ENCODE results near the gene CTRB1.

Gene CTRB1

GRCh38 chr16:75218256-75219076 lies at the start of gene CTRB1:
TSS of gene CTRB1 (plus strand) at chr16:75218988. CDS start at chr16:75219008, 20 bp downstream.
- no peak for DNase-seq (ENCODE audit: low read depth in 2 of 3, low spot score in 2 of 3)

GRCh38 chr16:75169899-75170405 lies 48.8 kb upstream of the CTRB1 start:
- DNase-seq (ENCODE audit: low read depth in 2 of 3, low spot score in 2 of 3): no peak

DNA sequence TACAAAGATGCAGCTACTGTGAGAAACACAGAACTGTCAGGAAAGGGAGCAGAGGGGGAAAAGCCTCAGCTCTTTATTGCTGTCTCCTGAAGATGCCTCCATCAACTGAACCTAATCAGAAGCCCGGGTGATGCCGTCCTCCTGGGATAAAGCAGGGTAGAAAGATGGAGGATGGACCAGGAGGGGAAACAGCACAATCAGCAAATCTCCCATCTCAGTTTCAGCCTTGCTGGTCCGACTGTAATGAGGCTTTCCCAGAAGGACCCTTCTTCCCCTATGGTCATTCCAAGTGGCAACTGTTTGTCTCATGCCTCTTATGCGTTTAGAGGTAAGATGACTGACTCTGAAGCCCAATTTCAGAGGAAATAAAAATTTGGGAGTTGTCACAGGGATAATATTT lies 46.2 kb upstream of the CTRB1 start:
- no peak for DNase-seq (ENCODE audit: low read depth in 2 of 3, low spot score in 2 of 3)

- no peak for DNase-seq (ENCODE audit: low read depth in 2 of 3, low spot score in 2 of 3)
Measured at GRCh38 chr16:75175074-75175473, 43.7 kb upstream of the CTRB1 start.

DNA sequence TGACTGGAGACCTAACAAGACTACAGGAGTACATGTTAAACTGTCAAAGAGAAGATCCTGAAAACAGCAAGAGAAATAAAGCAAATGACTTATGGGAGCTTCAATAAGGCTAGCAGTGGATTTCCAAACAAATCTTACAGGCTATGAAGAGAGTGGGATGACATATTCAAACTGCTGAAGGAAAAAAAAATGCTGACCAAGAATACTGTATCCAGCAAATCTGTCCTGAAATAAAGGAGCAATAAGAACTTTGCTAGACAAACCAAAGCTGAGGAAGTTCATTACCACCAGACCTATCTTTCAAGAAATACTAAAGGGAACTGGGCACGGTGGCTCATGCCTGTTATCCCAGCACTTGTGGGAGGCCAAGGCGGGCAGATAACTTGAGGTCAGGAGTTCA lies 41.9 kb upstream of the CTRB1 start:
- no peak for DNase-seq (ENCODE audit: low read depth in 2 of 3, low spot score in 2 of 3)

GRCh38 chr16:75179208-75179607 lies 39.6 kb upstream of the CTRB1 start:
- DNase-seq (ENCODE audit: low read depth in 2 of 3, low spot score in 2 of 3): no peak

DNA sequence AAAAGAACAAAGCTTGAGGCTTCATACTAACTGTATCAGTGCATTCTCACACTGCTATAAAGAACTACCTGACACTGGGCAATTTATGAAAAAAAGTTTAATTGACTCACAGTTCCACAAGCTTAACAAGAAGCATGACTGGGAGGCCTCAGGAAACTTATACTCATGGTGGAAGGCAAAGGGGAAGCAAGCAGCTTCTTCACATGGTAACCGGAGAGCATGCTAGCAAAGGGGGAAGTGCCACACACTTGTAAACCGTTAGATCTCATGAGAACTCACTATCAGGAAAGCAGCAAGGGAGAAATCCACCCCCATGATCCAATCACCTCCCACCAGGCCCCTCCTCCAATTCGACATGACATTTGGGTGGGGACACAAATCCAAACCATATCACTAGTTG lies 37.2 kb upstream of the CTRB1 start:
- DNase-seq (ENCODE audit: low read depth in 2 of 3, low spot score in 2 of 3): no peak

GRCh38 chr16:75188832-75189477 lies 29.8 kb upstream of the CTRB1 start:
- DNase-seq (ENCODE audit: low read depth in 2 of 3, low spot score in 2 of 3): no peak

GRCh38 chr16:75189638-75190245 lies 29.0 kb upstream of the CTRB1 start:
- DNase-seq (ENCODE audit: low read depth in 2 of 3, low spot score in 2 of 3): no peak

DNA sequence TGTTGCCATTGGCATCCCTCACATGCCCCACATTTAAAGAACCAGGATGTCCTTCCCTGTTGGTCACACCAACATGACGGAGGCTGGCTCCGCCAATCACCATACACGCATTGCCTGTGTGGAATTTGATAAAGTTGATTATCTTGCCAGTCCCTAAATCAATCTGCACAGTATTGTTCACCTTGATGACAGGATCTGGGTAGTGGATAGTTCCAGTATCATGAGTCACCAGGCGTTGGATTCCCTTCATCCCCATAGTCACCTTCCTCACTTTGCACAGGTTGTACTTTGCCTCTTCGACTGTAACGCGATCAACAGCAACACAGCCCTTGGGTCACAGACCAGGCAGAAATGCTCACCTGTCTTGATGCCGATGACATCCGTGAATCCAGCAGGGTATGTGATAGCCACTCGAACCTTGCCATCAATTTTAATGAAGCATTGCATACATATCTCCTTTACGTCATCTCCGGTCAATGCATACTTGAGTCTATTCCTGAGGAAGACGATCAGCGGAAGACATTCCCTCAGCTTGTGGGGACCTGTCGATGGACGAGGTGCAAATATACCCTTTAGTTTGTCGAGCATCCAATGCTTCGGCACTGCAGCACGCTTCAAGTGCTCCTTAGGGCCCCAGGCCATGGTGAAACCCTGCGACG lies 26.1 kb upstream of the CTRB1 start:
- DNase-seq (ENCODE audit: low read depth in 2 of 3, low spot score in 2 of 3): no peak

DNA sequence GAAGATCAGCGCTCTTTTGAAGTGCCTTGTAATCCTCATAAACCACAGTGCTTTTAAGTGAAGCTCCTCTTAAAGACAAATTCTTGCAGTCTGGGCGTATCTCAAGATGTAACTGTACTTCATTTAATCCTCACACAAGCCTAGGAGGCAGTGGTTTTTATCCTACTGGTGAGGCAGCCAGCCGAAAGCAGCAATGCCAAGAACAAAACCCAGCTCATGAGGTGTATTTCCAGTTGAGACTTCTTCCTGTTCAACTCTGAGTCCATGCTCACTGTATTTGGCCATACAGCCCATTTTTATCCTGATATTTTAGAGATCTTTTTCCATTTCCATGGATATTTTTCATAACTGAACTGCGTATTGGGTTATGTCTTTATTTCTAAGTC lies 25.5 kb upstream of the CTRB1 start:
- DNase-seq (ENCODE audit: low read depth in 2 of 3, low spot score in 2 of 3): no peak

GRCh38 chr16:75193730-75194444 lies 24.9 kb upstream of the CTRB1 start:
- DNase-seq (ENCODE audit: low read depth in 2 of 3, low spot score in 2 of 3): no peak

DNA sequence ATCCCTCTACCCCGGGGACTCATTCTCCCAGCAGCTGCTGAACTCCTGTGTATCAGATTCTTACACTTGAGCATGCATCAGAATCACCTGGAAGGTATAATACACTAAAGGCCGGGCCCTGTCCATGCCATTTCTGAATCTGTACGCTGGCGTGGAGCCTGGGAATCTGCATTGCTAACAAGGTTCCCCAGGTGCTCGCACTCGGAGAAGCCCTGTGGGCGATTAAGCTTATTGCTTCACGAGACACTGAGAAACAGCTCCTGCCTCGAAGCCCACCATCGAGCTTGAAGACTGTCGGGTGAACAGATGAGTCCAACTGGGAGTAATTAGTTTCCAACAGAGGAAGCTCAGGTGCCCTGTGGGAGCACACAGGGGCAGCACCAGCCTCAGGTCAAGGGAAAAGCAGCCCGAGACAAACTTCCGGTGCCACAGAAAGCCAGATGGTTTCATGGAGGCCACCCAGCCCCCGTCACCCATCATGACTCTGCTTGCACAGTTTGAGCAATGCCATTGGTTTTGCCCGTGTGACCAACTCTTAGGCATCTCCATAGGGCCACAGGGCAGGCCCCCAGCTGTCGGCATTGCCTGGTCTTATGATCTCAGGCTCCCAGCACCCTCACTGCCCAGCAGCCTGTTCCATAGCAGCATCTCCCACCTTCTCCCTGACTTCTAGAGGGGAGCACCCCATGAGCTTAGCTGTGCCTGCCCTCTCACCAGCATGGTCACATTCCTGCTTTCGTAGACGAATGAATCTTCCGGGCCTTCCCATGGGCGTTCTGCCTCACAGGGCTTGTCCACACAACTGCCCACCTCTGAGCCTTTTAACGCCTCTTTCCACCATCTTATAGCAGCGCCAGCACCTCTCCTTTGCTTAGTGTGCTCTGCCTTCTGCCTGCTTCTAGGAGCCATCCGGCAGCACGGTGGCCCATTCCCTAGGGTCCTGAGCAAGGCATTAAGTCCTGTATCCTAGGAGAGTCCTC lies 22.7 kb upstream of the CTRB1 start:
- no peak for DNase-seq (ENCODE audit: low read depth in 2 of 3, low spot score in 2 of 3)

DNA sequence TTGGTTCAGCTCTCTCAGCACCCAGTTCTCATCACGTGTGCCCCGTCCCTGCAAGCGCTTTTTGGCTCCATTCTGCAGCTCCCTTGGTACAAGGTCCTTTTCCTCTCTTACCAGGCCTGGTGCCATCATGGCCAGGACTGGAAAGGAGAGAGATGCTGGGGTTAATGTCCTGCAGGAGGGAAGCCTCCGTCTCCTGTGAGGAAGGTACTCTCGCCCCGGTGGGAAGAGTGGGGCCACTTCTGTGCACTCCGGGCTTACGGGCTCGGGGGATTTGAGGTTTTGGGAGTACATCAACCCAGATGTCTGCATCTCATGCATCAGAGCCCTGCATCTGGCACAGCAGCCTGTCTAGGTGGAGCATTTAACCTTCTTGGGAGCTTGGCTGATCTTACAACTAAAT lies 22.0 kb upstream of the CTRB1 start:
- DNase-seq (ENCODE audit: low read depth in 2 of 3, low spot score in 2 of 3): no peak

- DNase-seq (ENCODE audit: low read depth in 2 of 3, low spot score in 2 of 3): no peak
Measured at GRCh38 chr16:75197522-75198134, 21.2 kb upstream of the CTRB1 start.

- no peak for DNase-seq (ENCODE audit: low read depth in 2 of 3, low spot score in 2 of 3)
Measured at GRCh38 chr16:75198135-75198600, 20.6 kb upstream of the CTRB1 start.

DNA sequence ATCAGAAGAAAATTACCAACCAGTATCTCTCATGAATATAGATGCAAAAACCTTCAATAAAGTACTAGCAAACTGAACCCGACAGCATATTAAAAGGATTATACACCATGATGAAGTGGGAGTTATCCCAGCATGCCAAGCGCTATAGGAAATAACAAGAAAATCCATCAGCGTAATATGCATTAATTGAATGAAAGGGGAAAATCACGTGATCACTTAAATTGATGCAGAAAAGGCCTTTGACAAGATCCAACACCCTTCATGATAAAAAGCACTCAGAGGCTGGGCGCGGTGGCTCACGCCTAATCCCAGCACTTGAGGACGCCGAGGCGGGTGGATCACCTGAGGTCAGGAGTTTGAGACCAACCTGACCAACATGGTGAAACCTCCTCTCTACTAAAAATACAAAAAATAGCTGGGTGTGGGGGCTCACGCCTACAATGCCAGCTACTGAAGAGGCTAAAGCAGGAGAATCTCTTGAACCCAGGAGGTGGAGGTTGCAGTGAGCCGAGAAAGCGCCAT lies 16.7 kb upstream of the CTRB1 start:
- DNase-seq (ENCODE audit: low read depth in 2 of 3, low spot score in 2 of 3): no peak

DNA sequence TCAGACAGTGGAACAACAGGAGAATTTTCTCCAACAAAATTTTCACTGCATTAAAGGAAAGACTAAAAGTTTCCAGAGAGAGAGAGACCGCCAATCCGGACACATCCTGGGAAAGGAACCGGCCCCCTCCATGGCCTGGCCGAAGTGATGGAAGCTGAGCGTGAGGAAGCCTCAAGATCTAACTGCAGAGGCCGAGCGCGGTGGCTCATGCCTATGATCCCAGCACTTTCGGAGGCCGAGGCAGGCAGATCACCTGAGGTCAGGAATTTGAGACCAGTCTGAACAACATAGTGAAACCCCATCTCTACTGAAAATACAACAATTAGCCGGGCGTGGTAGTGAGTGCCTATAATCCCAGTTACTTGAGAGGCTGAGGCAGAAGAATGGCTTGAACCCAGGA lies 15.7 kb upstream of the CTRB1 start:
- DNase-seq (ENCODE audit: low read depth in 2 of 3, low spot score in 2 of 3): no peak
